IMR-90 (cell line): ENCODE measurements around the gene ZNF574.

ENCODE experiments used
- BHLHE40 ChIP-seq: fragments of 150-350 bp; IDR thresholded peaks from 2 replicates; pipeline ENCODE4 v1.6.1; 2016; ENCODE audit warnings: mild to moderate bottlenecking, low read depth, low read length
- CEBPB ChIP-seq: IDR thresholded peaks from 2 replicates; pipeline ENCODE4 v1.6.1; 2012; ENCODE audit warnings: low read depth, low read length, improper control_type of control experiment
- CHD1 ChIP-seq: IDR thresholded peaks from 2 replicates; pipeline ENCODE4 v1.6.1; 2012; ENCODE audit warnings: low read depth, low read length, improper control_type of control experiment
- MAFK ChIP-seq: IDR thresholded peaks from 2 replicates; pipeline ENCODE4 v1.6.1; 2012; ENCODE audit warnings: low read depth, low read length, improper control_type of control experiment
- MAZ ChIP-seq: IDR thresholded peaks from 2 replicates; pipeline ENCODE4 v1.6.1; 2012; ENCODE audit warnings: low read depth, mild to moderate bottlenecking, low read length, improper control_type of control experiment, moderate library complexity, borderline replicate concordance
- POLR2A ChIP-seq: IDR thresholded peaks from 2 replicates; pipeline ENCODE4 v1.6.1; 2012; ENCODE audit warnings: mild to moderate bottlenecking, low read depth, low read length
- RAD21 ChIP-seq: IDR thresholded peaks from 2 replicates; pipeline ENCODE4 v1.6.1; 2012; ENCODE audit warnings: low read length, improper control_type of control experiment
- RCOR1 ChIP-seq: IDR thresholded peaks from 2 replicates; pipeline ENCODE4 v1.6.1; 2012; ENCODE audit warnings: mild to moderate bottlenecking, low read length, improper control_type of control experiment; ENCODE audit not compliant: insufficient replicate concordance
- SMC3 ChIP-seq: fragments of 150-350 bp; IDR thresholded peaks from 2 replicates; pipeline ENCODE4 v1.6.1; 2016; ENCODE audit warnings: low read depth, mild to moderate bottlenecking, antibody characterized with exemption, low read length, moderate library complexity
- TF ChIP-seq, protein P1 (sequence below): conservative IDR thresholded peaks from 2 replicates; pipeline ENCODE4 v1.5.1; 2012; ENCODE audit warnings: mild to moderate bottlenecking, low read depth, low read length, improper control_type of control experiment
- TF ChIP-seq, protein P2 (sequence below): fragments of 150-350 bp; IDR thresholded peaks from 2 replicates; pipeline ENCODE4 v1.6.1; 2017; ENCODE audit warnings: mild to moderate bottlenecking, antibody characterized with exemption, low read length, low read depth
- TF ChIP-seq, protein P3 (sequence below): fragments of 150-350 bp; IDR thresholded peaks from 2 replicates; pipeline ENCODE4 v1.6.1; 2016; ENCODE audit warnings: low read depth, mild to moderate bottlenecking, low read length, moderate library complexity, borderline replicate concordance

DNA sequence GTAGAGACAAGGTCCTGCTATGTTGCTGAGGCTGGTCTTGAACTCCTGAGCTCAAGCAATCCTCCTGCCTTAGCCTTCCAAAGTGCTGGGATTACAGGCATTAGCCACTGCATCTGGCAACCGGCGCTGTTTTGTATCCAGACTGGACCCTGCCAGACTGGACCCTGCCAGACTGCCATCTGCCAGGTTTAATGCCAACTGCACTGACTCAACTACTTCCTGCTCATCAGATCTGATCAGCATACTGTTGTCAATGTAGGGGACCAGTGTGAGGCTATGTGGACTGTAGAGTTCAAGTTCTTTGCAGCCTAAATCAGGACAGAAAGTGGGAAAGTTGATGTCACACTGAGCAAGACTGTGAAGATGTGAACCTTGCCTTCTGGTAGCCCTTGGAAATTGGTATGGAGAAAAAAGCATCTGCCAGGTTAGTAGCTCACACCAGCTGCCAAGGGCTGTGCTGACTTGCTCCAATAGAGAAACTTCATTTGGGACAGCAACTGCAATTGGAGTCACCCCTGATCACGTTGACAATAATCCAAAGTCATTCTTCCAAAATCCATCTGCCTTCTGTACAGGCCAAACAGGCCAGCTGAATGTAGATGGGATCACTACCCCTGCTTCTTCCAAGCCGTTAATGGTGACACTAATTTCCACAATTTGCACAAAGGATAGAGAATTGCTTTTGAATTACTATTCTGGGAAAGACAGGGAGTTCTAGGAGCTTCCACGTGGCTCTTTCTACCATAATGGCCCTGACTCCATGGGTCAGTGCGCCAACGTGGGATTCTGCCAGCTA is 45.1 kb upstream of the ZNF574 start:
- TF ChIP-seq POLR2A (no peak), RAD21 (no peak), CEBPB (no peak), SMC3 (no peak), MAZ (no peak), BHLHE40 (no peak), MAFK (no peak), RCOR1 (no peak), CHD1 (no peak)
- TF ChIP-seq, protein P1, sequence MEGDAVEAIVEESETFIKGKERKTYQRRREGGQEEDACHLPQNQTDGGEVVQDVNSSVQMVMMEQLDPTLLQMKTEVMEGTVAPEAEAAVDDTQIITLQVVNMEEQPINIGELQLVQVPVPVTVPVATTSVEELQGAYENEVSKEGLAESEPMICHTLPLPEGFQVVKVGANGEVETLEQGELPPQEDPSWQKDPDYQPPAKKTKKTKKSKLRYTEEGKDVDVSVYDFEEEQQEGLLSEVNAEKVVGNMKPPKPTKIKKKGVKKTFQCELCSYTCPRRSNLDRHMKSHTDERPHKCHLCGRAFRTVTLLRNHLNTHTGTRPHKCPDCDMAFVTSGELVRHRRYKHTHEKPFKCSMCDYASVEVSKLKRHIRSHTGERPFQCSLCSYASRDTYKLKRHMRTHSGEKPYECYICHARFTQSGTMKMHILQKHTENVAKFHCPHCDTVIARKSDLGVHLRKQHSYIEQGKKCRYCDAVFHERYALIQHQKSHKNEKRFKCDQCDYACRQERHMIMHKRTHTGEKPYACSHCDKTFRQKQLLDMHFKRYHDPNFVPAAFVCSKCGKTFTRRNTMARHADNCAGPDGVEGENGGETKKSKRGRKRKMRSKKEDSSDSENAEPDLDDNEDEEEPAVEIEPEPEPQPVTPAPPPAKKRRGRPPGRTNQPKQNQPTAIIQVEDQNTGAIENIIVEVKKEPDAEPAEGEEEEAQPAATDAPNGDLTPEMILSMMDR = no peak
- TF ChIP-seq, protein P2, sequence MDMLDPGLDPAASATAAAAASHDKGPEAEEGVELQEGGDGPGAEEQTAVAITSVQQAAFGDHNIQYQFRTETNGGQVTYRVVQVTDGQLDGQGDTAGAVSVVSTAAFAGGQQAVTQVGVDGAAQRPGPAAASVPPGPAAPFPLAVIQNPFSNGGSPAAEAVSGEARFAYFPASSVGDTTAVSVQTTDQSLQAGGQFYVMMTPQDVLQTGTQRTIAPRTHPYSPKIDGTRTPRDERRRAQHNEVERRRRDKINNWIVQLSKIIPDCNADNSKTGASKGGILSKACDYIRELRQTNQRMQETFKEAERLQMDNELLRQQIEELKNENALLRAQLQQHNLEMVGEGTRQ = no peak
- TF ChIP-seq, protein P3, sequence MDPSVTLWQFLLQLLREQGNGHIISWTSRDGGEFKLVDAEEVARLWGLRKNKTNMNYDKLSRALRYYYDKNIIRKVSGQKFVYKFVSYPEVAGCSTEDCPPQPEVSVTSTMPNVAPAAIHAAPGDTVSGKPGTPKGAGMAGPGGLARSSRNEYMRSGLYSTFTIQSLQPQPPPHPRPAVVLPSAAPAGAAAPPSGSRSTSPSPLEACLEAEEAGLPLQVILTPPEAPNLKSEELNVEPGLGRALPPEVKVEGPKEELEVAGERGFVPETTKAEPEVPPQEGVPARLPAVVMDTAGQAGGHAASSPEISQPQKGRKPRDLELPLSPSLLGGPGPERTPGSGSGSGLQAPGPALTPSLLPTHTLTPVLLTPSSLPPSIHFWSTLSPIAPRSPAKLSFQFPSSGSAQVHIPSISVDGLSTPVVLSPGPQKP = no peak
